ENCODE results near the gene PRLR. TPM values are rescaled to one million over a fixed set of nuclear protein-coding genes. Genes with fewer than 3 reads are reported as not detected.
A peak's percentile ranks its signal among the peaks of the same experiment; 100 is the strongest.

PRLR gene
- total RNA-seq, 1 experiment from 2014 or later: 2.5 TPM

DNA sequence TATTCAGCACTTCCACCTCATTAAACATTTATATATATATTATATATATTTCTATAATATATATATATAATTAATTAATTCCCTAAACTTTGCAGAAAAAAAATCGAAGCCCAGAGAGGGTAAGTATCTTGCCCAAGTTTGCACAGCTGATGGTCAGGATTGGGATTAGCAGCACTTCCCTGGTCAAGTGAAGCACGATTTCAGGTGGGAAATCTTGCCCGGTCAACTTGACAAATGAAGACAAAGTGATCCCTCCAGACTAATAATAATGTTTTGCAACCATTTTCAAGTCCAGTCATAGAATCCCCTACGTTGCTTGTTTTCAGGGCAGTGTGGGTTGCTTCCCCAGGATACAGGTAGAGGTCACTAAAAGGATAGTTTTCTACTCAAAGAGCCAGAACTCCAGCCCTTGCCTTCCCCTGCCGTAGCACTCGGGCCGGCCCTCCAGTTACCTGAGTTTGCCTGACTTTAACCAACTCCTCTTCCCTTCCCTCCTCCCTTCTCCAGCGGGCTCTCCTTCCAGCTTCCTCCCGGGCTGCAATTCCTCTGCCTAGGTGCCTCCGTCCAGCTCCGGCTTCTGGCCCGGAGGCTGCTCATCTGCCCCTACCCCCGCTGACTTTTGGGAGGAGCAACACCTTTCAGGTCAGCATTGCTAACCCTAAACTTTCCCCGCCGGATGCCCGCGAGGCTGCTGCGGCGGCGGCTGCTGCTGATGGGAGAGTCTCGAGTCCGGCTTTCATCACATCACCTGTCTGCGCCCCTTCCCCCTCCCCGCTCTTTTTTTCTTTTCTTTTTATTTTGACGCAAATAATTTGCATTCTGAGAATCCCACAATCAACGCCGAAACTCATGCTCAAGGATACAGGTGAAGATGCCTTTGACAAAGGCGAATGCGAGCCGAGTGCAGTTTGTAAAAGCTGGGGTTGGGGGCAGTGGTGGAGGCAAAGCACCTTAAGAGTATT lies 930 bp downstream of the PRLR start:
- Histone ChIP-seq H3K9me3 (ENCODE audit: control insufficient read depth, low read depth, low read length) (no peaks in the 10 kb centered on the region), H3K79me1 (ENCODE audit: insufficient read depth, low read depth, low read length, poor library complexity, severe bottlenecking) (no peaks in the 10 kb centered on the region), H3K27me3 (ENCODE audit: insufficient read depth, low read length) (no peaks in the 10 kb centered on the region), H3K14ac (ENCODE audit: insufficient read depth, low read length) (peak overlapping the region; percentile 13; the same call in 1 of the 2 replicates), H3K18ac (ENCODE audit: insufficient read length, low read depth, low read length) (peak overlapping the region; percentile 74), H3K9ac (ENCODE audit: extremely low read depth, insufficient read length, low read length) (peak overlapping the region; percentile 60), H3K56ac (ENCODE audit: insufficient read length, low read depth, low read length) (no peak overlapping the region), H2AFZ (ENCODE audit: low read length) (peak overlapping the region; percentile 83), H3K23ac (ENCODE audit: insufficient read length, low read depth, low read length) (no peak overlapping the region), H2BK20ac (ENCODE audit: low read depth, low read length, poor library complexity, severe bottlenecking) (no peak overlapping the region), H3K27ac (ENCODE audit: insufficient read length, low read depth, low read length) (no peak overlapping the region), H3K4ac (ENCODE audit: low read depth, low read length) (no peak overlapping the region), H4K5ac (ENCODE audit: insufficient read length, low read depth, low read length) (no peak overlapping the region), H2BK120ac (ENCODE audit: low read depth, low read length, poor library complexity, severe bottlenecking) (peak overlapping the region; percentile 54), H2BK15ac (ENCODE audit: low read depth, low read length) (no peak overlapping the region), H3K4me2 (ENCODE audit: insufficient read depth, insufficient read length, low read length) (peak overlapping the region; percentile 51), H4K8ac (replicated peaks; ENCODE audit: insufficient read length, low read depth, low read length) (no peak overlapping the region), H3K23me2 (ENCODE audit: insufficient read length, low read depth, low read length, poor library complexity, severe bottlenecking) (peaks cover 9% of the 10 kb centered on the region), H3K4me1 (ENCODE audit: insufficient read depth, low read length) (0 out of 2 replicates have a peak, but pooled peaks cover 2% of the 10 kb centered on the region), H2BK5ac (ENCODE audit: insufficient read length, low read length) (no peak overlapping the region), H3T11ph (ENCODE audit: low read length) (no peak overlapping the region), H2AK5ac (ENCODE audit: insufficient read length, low read length) (no peak overlapping the region), H4K20me1 (ENCODE audit: control insufficient read depth, insufficient read depth, insufficient read length) (no peaks in the 10 kb centered on the region), H3K79me2 (ENCODE audit: insufficient read depth, low read length) (no peaks in the 10 kb centered on the region), H2BK12ac (ENCODE audit: insufficient read length, low read depth, low read length) (no peak overlapping the region), H4K91ac (ENCODE audit: insufficient read length, low read depth, low read length) (no peak overlapping the region)
- TF ChIP-seq, protein P1, sequence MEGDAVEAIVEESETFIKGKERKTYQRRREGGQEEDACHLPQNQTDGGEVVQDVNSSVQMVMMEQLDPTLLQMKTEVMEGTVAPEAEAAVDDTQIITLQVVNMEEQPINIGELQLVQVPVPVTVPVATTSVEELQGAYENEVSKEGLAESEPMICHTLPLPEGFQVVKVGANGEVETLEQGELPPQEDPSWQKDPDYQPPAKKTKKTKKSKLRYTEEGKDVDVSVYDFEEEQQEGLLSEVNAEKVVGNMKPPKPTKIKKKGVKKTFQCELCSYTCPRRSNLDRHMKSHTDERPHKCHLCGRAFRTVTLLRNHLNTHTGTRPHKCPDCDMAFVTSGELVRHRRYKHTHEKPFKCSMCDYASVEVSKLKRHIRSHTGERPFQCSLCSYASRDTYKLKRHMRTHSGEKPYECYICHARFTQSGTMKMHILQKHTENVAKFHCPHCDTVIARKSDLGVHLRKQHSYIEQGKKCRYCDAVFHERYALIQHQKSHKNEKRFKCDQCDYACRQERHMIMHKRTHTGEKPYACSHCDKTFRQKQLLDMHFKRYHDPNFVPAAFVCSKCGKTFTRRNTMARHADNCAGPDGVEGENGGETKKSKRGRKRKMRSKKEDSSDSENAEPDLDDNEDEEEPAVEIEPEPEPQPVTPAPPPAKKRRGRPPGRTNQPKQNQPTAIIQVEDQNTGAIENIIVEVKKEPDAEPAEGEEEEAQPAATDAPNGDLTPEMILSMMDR (conservative IDR thresholded peaks at IDR 0.05): peak; percentile 69
- Mint-ChIP-seq H3K4me3 (peak overlapping the region; percentile 82 to 94), H3K36me3 (ENCODE audit: insufficient read depth in 1 of 3, low read depth in 3 of 3) (peaks cover 0 to 13% (median 0%) of the 10 kb centered on the region in 3 experiments; a peak in 2 of 7 replicates), H3K27me3 (ENCODE audit: low read depth) (peaks cover 8% of the 10 kb centered on the region), H3K9me3 (no peaks in the 10 kb centered on the region; a peak in 1 of 5 replicates), H3K4me1 (peaks cover 17 to 24% of the 10 kb centered on the region in 2 experiments), H3K27ac (peak overlapping the region; percentile 78 to 98 (median 96))
- DNase-seq: peak; percentile 86
- WGBS (ENCODE audit: extremely low coverage, insufficient read length, low lambda C conversion rate): no CpG with 5 or more reads among the region's 30 CpGs
